Measurements from ENCODE around the gene ZNF74. TPM values are rescaled to one million over a fixed set of nuclear protein-coding genes. Genes with fewer than 3 reads are reported as not detected.

Gene ZNF74
- total and polyA plus RNA-seq, 2 experiments from 2014 or later = 24.4 to 90.9 TPM

GRCh38 chr22:20441631-20442484, 47.9 kb downstream of the ZNF74 start:
- H3K36me3 ChIP-seq = peaks cover 17% of the 10 kb centered on the region
- no peak overlapping the region for H3K4me3 ChIP-seq
- H3K27ac ChIP-seq = peak overlapping the region; percentile 14
- TF ChIP-seq CTCF (IDR thresholded peaks at IDR 0.05; ENCODE audit: low read depth, low read length) = no peak
- H3K27me3 ChIP-seq = no peaks in the 10 kb centered on the region
- no peaks in the 10 kb centered on the region for H3K9me3 ChIP-seq (ENCODE audit: low read depth)
- DNase-seq (ENCODE audit: low read depth in 1 of 2, low spot score in 1 of 2) = peak; percentile 42 to 47
- peaks cover 6% of the 10 kb centered on the region for H3K4me1 ChIP-seq (ENCODE audit: low read depth)

- peaks cover 6% of the 10 kb centered on the region for H3K4me1 ChIP-seq (ENCODE audit: low read depth)
- DNase-seq (ENCODE audit: low read depth in 1 of 2, low spot score in 1 of 2) = no peak
- H3K27me3 ChIP-seq = no peaks in the 10 kb centered on the region
- H3K27ac ChIP-seq = no peak overlapping the region
- no peaks in the 10 kb centered on the region for H3K9me3 ChIP-seq (ENCODE audit: low read depth)
- peaks cover 17% of the 10 kb centered on the region for H3K36me3 ChIP-seq
- no peak for TF ChIP-seq CTCF (IDR thresholded peaks at IDR 0.05; ENCODE audit: low read depth, low read length)
- H3K4me3 ChIP-seq = no peak overlapping the region
Observed at GRCh38 chr22:20442485-20443284, 48.7 kb downstream of the ZNF74 start.

GRCh38 chr22:20444325-20444724, 50.4 kb downstream of the ZNF74 start:
- TF ChIP-seq CTCF (IDR thresholded peaks at IDR 0.05; ENCODE audit: low read depth, low read length) = no peak
- DNase-seq (ENCODE audit: low read depth in 1 of 2, low spot score in 1 of 2) = no peak
- Histone ChIP-seq H3K9me3 (ENCODE audit: low read depth) (no peaks in the 10 kb centered on the region), H3K27me3 (no peaks in the 10 kb centered on the region), H3K4me1 (ENCODE audit: low read depth) (no peaks in the 10 kb centered on the region), H3K4me3 (no peak overlapping the region), H3K27ac (no peak overlapping the region), H3K36me3 (peaks cover 17% of the 10 kb centered on the region)

- no peak overlapping the region for H3K4me3 ChIP-seq
- peaks cover 17% of the 10 kb centered on the region for H3K36me3 ChIP-seq
- H3K27ac ChIP-seq = no peak overlapping the region
- no peak for TF ChIP-seq CTCF (IDR thresholded peaks at IDR 0.05; ENCODE audit: low read depth, low read length)
- no peaks in the 10 kb centered on the region for H3K27me3 ChIP-seq
- no peaks in the 10 kb centered on the region for H3K4me1 ChIP-seq (ENCODE audit: low read depth)
- no peak for DNase-seq (ENCODE audit: low read depth in 1 of 2, low spot score in 1 of 2)
- no peaks in the 10 kb centered on the region for H3K9me3 ChIP-seq (ENCODE audit: low read depth)
Observed at GRCh38 chr22:20446383-20446970, 52.5 kb downstream of the ZNF74 start.

GRCh38 chr22:20448630-20449029, 54.7 kb downstream of the ZNF74 start:
- Histone ChIP-seq H3K36me3 (peaks cover 14% of the 10 kb centered on the region), H3K27ac (no peak overlapping the region), H3K4me3 (no peak overlapping the region), H3K27me3 (no peaks in the 10 kb centered on the region), H3K9me3 (ENCODE audit: low read depth) (no peaks in the 10 kb centered on the region), H3K4me1 (ENCODE audit: low read depth) (no peaks in the 10 kb centered on the region)
- DNase-seq (ENCODE audit: low read depth in 1 of 2, low spot score in 1 of 2) = no peak
- no peak for TF ChIP-seq CTCF (IDR thresholded peaks at IDR 0.05; ENCODE audit: low read depth, low read length)
